Measurements from ENCODE around the gene KIAA0930. TPM values are rescaled to one million over a fixed set of nuclear protein-coding genes. Genes with fewer than 3 reads are reported as not detected.

The KIAA0930 gene
- total RNA-seq, 1 donor from 2014 or later: 45.5 TPM

- Mint-ChIP-seq H3K27ac (no peak overlapping the region), H3K9me3 (no peaks in the 10 kb centered on the region), H3K4me1 (ENCODE audit: low read depth) (peaks cover 8% of the 10 kb centered on the region), H3K4me3 (peak overlapping the region; percentile 93), H3K27me3 (ENCODE audit: insufficient read depth) (no peaks in the 10 kb centered on the region), H3K36me3 (ENCODE audit: low read depth) (peaks cover 5% of the 10 kb centered on the region)
- intact Hi-C loops (cut with micrococcal nuclease): no loop called here
- no peak for DNase-seq (ENCODE audit: low spot score)
Measured at GRCh38 chr22:45238957-45239680, 1.6 kb downstream of the KIAA0930 start.

GRCh38 chr22:45238076-45238956 lies 2.4 kb downstream of the KIAA0930 start:
- Mint-ChIP-seq H3K27me3 (ENCODE audit: insufficient read depth) (no peaks in the 10 kb centered on the region), H3K27ac (no peak overlapping the region), H3K4me1 (ENCODE audit: low read depth) (peaks cover 8% of the 10 kb centered on the region), H3K4me3 (peak overlapping the region; percentile 93), H3K36me3 (ENCODE audit: low read depth) (peaks cover 5% of the 10 kb centered on the region), H3K9me3 (no peaks in the 10 kb centered on the region)
- intact Hi-C loops (cut with micrococcal nuclease): no loop called here
- DNase-seq (ENCODE audit: low spot score): no peak

DNA sequence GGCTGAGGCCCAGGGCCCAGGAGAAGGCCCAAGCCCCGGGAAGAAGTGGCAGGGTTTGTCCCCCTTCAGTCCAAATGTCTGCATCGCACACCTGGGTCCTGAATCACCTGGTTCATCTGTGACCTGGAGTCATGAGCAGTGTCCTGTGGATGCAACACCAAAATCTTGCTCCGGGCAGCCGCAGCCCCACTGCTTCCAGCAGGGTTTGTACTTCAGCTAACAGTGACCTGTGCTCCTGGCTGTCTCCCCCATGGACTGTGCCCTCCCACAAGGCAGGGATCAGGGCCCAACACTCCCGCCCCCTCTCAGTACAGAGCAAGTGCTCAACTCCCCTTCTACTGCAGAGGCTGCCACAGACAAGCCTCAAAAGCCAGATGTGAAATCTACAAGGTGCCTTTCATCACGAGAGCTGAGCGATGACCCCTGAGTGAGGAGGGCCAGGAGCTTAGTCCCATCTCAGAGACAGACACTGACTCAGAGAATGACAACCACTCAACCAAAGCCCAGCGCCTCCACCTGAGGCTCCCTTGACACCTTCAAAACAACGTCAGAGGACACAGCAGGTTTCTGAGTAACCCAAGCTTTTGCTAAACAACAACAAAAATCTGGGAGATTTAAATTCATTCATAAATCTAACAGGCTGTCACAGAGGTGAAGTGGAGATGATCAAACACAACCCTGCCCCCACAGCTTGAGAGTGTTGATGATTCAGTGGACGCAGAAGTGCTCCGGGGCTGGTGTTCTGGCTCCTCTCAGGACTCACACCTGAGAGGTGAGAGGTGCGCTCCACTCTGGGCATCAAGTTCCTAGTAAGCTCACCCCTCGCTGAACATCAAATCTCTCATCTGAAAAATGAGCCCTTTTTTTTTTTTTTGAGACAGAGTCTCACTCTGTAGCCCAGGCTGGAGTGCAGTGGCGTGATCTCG lies 3.4 kb downstream of the KIAA0930 start:
- no peak for DNase-seq (ENCODE audit: low spot score)
- intact Hi-C loops (cut with micrococcal nuclease): no loop called here
- no peaks in the 10 kb centered on the region for H3K27me3 Mint-ChIP-seq (ENCODE audit: insufficient read depth)
- no peak overlapping the region for H3K27ac Mint-ChIP-seq
- H3K9me3 Mint-ChIP-seq: no peaks in the 10 kb centered on the region
- peaks cover 5% of the 10 kb centered on the region for H3K36me3 Mint-ChIP-seq (ENCODE audit: low read depth)
- peaks cover 8% of the 10 kb centered on the region for H3K4me1 Mint-ChIP-seq (ENCODE audit: low read depth)
- H3K4me3 Mint-ChIP-seq: no peak overlapping the region

GRCh38 chr22:45235851-45236342 lies 4.8 kb downstream of the KIAA0930 start:
- no peak for DNase-seq (ENCODE audit: low spot score)
- H3K27ac Mint-ChIP-seq: no peak overlapping the region
- H3K36me3 Mint-ChIP-seq (ENCODE audit: low read depth): peaks cover 5% of the 10 kb centered on the region
- H3K27me3 Mint-ChIP-seq (ENCODE audit: insufficient read depth): no peaks in the 10 kb centered on the region
- H3K4me1 Mint-ChIP-seq (ENCODE audit: low read depth): no peaks in the 10 kb centered on the region
- intact Hi-C loops (cut with micrococcal nuclease): no loop called here
- H3K4me3 Mint-ChIP-seq: no peak overlapping the region
- no peaks in the 10 kb centered on the region for H3K9me3 Mint-ChIP-seq

- Mint-ChIP-seq H3K27me3 (ENCODE audit: insufficient read depth) (no peaks in the 10 kb centered on the region), H3K9me3 (no peaks in the 10 kb centered on the region), H3K4me1 (ENCODE audit: low read depth) (no peaks in the 10 kb centered on the region), H3K4me3 (no peak overlapping the region), H3K27ac (no peak overlapping the region), H3K36me3 (ENCODE audit: low read depth) (peaks cover 4% of the 10 kb centered on the region)
- intact Hi-C loops (cut with micrococcal nuclease): no loop called here
- no peak for DNase-seq (ENCODE audit: low spot score)
Measured at GRCh38 chr22:45235101-45235777, 5.5 kb downstream of the KIAA0930 start.

DNA sequence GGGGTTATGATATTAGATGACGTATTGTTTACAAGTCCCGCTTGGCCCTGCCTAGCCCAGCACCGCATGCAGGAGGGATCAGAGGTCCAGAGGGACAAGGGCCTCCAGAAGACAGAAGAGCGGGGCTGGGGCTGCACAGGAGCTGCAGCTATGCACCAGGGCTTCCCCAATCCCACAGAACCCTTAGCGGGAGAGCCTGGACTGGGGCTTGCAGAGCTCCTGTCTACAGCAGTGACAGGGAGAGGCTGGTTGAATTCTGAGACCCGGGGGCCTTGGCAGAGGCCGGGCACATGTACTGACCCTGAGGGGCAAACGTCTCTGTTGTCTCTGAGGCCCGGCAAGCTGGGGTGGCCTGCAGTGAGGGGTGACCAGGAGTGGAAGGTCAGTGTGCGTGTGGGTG lies 6.9 kb downstream of the KIAA0930 start:
- no peak overlapping the region for H3K4me3 Mint-ChIP-seq
- intact Hi-C loops (cut with micrococcal nuclease): no loop called here
- no peaks in the 10 kb centered on the region for H3K27me3 Mint-ChIP-seq (ENCODE audit: insufficient read depth)

GRCh38 chr22:45233386-45233785 lies 7.3 kb downstream of the KIAA0930 start:
- intact Hi-C loops (cut with micrococcal nuclease): no loop called here
- H3K27me3 Mint-ChIP-seq (ENCODE audit: insufficient read depth): no peaks in the 10 kb centered on the region
- H3K9me3 Mint-ChIP-seq: no peaks in the 10 kb centered on the region
- no peaks in the 10 kb centered on the region for H3K4me1 Mint-ChIP-seq (ENCODE audit: low read depth)
- H3K36me3 Mint-ChIP-seq (ENCODE audit: low read depth): no peaks in the 10 kb centered on the region
- H3K27ac Mint-ChIP-seq: no peak overlapping the region
- no peak for DNase-seq (ENCODE audit: low spot score)
- H3K4me3 Mint-ChIP-seq: no peak overlapping the region

More for the DNA sequence above, 6.9 kb downstream of the KIAA0930 start:
- no peaks in the 10 kb centered on the region for H3K4me1 Mint-ChIP-seq (ENCODE audit: low read depth)
- H3K27ac Mint-ChIP-seq: no peak overlapping the region
- no peaks in the 10 kb centered on the region for H3K9me3 Mint-ChIP-seq
- H3K36me3 Mint-ChIP-seq (ENCODE audit: low read depth): peaks cover 1% of the 10 kb centered on the region
- no peak for DNase-seq (ENCODE audit: low spot score)

DNA sequence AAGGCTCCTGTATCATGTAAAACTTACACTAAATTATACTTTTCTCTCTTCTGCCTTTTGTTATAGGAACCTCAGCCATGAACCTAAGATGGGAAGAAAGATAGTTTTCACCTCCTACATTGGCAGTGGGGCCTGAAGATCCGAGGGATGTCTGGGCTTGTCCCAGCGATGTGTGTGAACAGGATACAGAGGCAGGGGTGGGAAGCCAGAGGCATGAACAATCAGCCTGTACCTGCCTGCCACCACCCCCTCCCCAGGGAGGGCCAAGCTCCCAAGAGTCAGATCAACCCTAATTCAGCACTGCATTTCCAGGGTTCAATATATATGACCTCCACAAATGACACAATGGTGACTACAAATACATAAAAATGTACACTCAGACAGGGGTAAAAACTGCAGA lies 9.4 kb downstream of the KIAA0930 start:
- H3K4me1 Mint-ChIP-seq (ENCODE audit: low read depth): no peaks in the 10 kb centered on the region
- DNase-seq (ENCODE audit: low spot score): no peak
- H3K27ac Mint-ChIP-seq: no peak overlapping the region
- intact Hi-C loops (cut with micrococcal nuclease): no loop called here
- H3K4me3 Mint-ChIP-seq: no peak overlapping the region
- no peaks in the 10 kb centered on the region for H3K36me3 Mint-ChIP-seq (ENCODE audit: low read depth)
- H3K27me3 Mint-ChIP-seq (ENCODE audit: insufficient read depth): no peaks in the 10 kb centered on the region
- H3K9me3 Mint-ChIP-seq: no peaks in the 10 kb centered on the region

GRCh38 chr22:45230026-45230721 lies 10.5 kb downstream of the KIAA0930 start:
- intact Hi-C loops (cut with micrococcal nuclease): no loop called here
- Mint-ChIP-seq H3K9me3 (no peaks in the 10 kb centered on the region), H3K27me3 (ENCODE audit: insufficient read depth) (no peaks in the 10 kb centered on the region), H3K4me1 (ENCODE audit: low read depth) (no peaks in the 10 kb centered on the region), H3K36me3 (ENCODE audit: low read depth) (no peaks in the 10 kb centered on the region), H3K27ac (no peak overlapping the region), H3K4me3 (no peak overlapping the region)
- DNase-seq (ENCODE audit: low spot score): no peak

DNA sequence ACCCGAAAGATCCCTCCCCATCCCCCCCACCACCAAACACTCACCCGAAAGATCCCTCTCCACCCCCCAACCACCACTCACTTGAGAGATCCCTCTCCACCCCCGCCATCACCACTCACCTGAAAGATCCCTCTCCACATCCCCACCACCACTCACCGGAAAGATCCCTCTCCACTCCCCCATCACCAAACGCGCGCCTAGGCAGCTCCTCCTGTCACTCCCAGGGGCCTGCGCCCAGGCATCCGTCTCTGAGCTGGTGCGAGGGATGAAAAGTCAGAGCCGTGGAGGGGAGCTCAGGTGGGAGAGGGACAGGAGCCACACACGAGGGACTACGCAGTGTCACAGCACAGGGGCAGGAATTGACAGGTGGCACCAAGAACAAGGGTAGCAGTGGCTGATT lies 11.5 kb downstream of the KIAA0930 start:
- Mint-ChIP-seq H3K27me3 (ENCODE audit: insufficient read depth) (no peaks in the 10 kb centered on the region), H3K4me1 (ENCODE audit: low read depth) (no peaks in the 10 kb centered on the region), H3K9me3 (no peaks in the 10 kb centered on the region), H3K27ac (no peak overlapping the region), H3K4me3 (no peak overlapping the region), H3K36me3 (ENCODE audit: low read depth) (no peaks in the 10 kb centered on the region)
- no peak for DNase-seq (ENCODE audit: low spot score)
- intact Hi-C loops (cut with micrococcal nuclease): no loop called here

DNA sequence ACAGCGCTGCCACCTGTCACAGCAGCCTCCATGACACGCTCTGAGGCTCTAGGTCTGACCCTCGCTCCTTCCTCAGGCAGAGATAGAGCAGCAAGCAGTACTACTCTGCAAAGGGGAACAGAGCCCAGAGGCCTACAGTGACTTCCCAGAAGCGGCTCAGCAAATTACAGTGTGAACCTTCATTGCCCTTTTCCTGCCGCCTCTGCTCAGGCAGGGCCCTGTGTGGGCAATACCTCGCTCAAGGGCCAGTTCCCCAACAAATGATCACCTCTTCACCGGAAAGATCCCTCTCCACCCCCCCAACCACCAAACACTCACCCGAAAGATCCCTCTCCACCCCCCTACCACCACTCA lies 12.3 kb downstream of the KIAA0930 start:
- Mint-ChIP-seq H3K4me3 (no peak overlapping the region), H3K27me3 (ENCODE audit: insufficient read depth) (no peaks in the 10 kb centered on the region), H3K9me3 (no peaks in the 10 kb centered on the region), H3K27ac (no peak overlapping the region), H3K36me3 (ENCODE audit: low read depth) (no peaks in the 10 kb centered on the region), H3K4me1 (ENCODE audit: low read depth) (no peaks in the 10 kb centered on the region)
- intact Hi-C loops (cut with micrococcal nuclease): no loop called here
- DNase-seq (ENCODE audit: low spot score): no peak
